HL-60/S4 treated with phorbol 12-myristate 13-acetate at 8.2 ng/mL for 4 days and 3 days (cell line): ENCODE data around the gene USP15.
"Not testable (repeated sequence)": the region's sequence is repeated elsewhere in the genome, so short reads cannot be mapped to it uniquely, and the experiment has no call there.

Source experiments
- in situ Hi-C: fragments of 300-500 bp; cut with MboI; formaldehyde crosslinking; loops from 2 replicates; pipeline ENCODE4 v1.15.0; 2022; ENCODE audit warnings: low sequenced_read_pairs

USP15 gene

GRCh38 chr12:62436164-62436503 lies 175.9 kb downstream of the USP15 start:
- in situ Hi-C loops, result loop anchor here (25.0 kb wide), 1 partner anchor 351 kb away; no protein-coding TSS in a partner anchor

- in situ Hi-C loops, result loop anchor here (25.0 kb wide), 1 partner anchor 349 kb away; no protein-coding TSS in a partner anchor
Measured at GRCh38 chr12:62438098-62438692, 178.0 kb downstream of the USP15 start.

GRCh38 chr12:62446754-62447452 lies 186.7 kb downstream of the USP15 start:
- in situ Hi-C loops, result loop anchor here (25.0 kb wide), 1 partner anchor 340 kb away; no protein-coding TSS in a partner anchor

GRCh38 chr12:62448436-62448835 lies 188.2 kb downstream of the USP15 start:
- in situ Hi-C loops, result loop anchor here (25.0 kb wide), 1 partner anchor 339 kb away; no protein-coding TSS in a partner anchor

GRCh38 chr12:62455429-62455828 lies 195.2 kb downstream of the USP15 start:
- in situ Hi-C loops, result not testable (repeated sequence)

- in situ Hi-C loops, result no loop called here
Measured at GRCh38 chr12:62458626-62459025, 198.4 kb downstream of the USP15 start.

GRCh38 chr12:62459976-62460375 lies 199.8 kb downstream of the USP15 start:
- in situ Hi-C loops, result no loop called here

GRCh38 chr12:62461171-62461837 lies 201.1 kb downstream of the USP15 start:
- in situ Hi-C loops, result not testable (repeated sequence)

GRCh38 chr12:62463252-62463651 lies 203.0 kb downstream of the USP15 start:
- in situ Hi-C loops, result not testable (repeated sequence)
